Muscle of arm (tissue), 12 donors: ENCODE data around the gene ANXA5. TPM values are rescaled to one million over a fixed set of nuclear protein-coding genes. Genes with fewer than 3 reads are reported as not detected.

Experiments used
- DNase-seq: peaks from one replicate; pipeline ENCODE4 v3.0.0-alpha.2; 2013
- polyA plus RNA-seq, 12 donors: library from polyadenylated mRNA; unstranded; fragments of 120-200 nt; gene quantifications; one replicate each; pipeline ENCODE4 v1.2.1, GENCODE V29; 2013; ENCODE audit not compliant: insufficient read length in 12 of 12

Gene ANXA5
- polyA plus RNA-seq, 12 donors = 212 to 561 (median 375) TPM; not detected in 1

DNA sequence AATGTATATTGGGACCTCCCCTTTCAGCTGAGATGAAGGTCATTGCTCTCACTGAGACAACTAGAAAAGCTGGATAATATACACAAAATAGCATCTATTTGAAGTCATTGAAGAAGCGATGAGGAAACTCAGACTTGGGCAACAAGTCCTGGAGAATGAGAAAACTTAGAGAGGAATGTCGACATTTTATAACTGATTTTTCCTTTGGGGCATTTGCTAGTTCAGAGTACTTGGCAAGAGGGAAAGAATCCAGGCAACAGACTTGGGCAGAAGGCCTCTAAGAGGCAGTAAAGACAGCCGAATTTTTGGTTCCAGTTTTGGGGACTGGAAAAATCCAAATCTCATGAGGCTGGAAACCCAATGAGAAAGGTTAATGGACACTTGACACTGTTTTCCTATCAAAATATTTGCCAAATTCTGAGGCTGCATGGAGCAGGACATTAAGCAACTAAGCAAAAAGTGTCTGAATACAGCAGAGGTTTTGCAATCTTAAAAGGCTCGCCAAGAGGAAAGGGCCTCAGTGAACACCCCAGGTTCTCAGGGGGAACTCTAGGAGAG, 21.0 kb upstream of the ANXA5 start:
- no peak for DNase-seq

DNA sequence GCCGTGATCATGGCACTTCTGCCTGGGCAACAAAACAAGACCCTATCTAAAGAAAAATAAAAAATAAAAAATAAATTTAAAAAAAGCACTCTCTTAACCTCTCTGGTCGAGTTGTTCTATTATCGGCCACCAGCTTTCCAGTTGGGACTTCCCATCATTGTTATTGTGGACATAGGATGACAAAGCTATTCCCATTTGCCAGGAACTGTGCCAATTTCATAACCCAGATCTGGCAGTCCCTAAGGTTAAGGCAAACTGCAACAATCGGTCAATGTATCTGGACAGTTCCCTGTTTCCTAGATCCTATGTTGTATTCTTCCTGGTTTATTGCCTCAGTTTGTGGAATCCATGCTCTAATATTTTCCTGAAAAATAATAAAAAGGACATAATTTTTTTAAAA, 17.8 kb upstream of the ANXA5 start:
- no peak for DNase-seq

DNA sequence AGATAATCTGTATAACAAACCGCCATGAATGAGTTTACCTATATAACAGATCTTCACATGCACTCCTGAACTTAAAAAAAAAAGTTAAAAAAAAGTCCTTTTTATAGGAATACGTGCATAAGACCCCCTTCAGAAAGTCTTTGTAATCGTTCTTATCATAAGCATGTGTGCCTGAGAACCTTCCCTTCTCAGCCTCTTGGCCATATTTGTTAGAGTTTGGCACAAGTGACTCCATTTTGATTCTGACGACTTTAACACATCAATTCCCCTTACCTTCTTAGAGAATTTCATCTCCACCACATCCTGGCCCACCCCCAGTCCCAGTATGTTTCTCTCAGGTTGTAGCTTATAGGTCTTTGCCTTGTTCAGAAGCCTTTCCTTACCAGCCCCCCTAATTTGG, 16.0 kb upstream of the ANXA5 start:
- no peak for DNase-seq

DNA sequence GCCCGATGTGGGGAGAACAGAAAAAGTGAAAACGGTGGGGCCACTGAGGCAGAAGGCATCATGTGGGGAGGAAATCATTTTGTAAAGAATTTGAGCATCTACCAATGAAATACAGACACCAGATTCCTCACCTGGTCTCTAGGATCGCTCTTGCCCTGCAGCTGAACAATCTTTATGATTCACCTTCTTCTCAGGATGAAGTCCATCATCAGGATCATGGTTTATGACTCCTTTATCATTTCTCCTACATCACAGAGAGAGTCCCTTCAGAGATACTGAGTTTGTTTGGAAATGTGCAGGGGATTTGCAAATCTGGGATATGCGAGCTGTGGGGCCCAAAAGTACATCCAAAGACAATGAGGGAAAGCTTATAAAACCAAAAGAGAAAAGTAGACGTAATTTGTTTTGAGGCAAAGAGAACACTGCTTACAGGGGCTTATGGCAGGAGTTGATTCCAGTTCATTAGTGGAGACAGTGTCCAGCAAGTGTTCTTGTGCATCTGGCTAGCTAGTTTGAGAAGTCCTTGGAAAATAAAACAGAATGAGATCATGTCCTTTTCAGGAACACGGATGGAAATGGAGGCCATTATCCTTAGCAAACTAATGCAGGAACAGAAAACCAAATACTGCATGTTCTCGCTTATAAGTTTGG, 15.3 kb upstream of the ANXA5 start:
- peak; percentile 48 for DNase-seq

DNA sequence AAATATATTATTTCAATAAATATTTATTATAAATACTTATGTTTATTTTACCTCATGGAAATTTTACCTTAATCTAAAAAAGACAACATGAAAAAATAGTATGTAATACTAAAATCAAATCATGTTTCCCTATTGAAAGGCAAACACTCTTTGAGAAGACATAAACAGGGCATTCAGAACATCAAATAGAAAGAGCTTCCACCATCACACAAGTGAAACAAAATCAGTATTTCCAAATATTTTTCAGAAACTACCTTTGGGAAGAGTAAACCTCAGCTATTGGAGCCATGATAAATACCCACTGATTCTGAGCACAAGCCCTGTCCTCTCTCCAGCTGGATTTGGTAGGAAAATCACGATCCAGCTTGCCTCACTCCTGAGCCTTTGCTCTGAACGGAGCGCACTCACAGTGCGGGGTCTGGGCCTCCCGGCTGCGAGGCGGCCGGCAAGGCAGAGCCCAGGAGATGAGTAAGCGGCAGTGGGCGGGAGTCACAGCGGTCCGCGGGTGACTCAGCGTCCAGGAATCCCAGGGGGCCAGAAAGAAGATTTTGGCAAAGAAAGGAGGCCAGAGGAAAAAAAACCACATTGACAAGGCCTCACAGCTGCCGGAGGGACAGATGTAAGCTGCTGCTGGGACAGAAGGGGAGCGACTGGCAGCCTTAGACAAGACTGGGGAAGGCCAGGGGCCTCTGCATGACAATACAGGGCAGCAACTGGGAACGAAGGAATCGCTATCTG, 14.7 kb upstream of the ANXA5 start:
- DNase-seq = peak; percentile 84

DNA sequence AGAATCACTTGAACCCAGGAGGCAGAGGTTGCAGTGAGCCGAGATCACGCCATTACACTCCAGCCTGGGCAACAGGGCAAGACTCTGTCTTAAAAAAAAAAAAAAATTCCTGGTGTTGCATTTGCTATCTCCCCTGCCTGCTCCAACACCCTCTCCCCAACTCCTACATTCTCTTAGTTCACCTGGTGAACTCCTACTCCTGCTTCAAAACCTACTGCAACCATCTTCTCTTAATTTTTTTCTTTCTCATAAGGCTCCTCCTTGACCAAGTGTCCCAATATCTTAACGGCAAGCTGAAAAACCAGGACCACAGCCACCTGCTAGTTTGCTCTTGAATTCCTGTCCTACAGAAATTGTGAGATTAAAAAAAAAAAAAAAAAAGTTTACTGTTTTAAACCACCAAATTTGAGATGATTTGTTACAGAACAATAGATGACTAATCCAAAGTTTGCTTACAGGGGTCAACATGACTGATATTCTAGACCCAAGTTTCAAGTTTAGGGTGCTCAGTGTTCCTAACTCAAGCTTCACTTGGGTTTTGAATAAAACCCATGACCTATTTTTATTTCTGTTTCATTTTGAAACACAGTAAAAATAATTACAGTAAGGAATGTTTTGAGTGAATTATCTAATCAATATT, 13.1 kb upstream of the ANXA5 start:
- DNase-seq = no peak

DNA sequence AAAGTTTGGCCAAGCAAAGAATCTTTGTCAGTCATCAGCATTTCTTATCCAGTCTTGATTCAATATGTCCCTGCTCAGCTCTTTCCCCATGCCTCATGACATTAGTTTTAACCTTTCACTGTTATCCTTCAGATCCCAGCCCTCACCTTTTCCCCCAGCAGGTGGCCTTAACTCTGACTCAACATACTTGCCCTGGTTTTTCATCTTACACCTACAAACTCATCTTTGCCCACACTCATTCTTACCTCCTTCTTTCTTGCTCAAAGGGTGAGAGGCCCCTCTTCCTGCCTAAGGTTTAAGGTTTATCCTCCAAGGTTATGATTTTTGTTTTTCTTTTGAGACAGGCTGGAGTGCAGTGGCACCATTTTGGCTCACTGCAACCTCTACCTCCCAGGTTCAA, 10.6 kb upstream of the ANXA5 start:
- DNase-seq = no peak

DNA sequence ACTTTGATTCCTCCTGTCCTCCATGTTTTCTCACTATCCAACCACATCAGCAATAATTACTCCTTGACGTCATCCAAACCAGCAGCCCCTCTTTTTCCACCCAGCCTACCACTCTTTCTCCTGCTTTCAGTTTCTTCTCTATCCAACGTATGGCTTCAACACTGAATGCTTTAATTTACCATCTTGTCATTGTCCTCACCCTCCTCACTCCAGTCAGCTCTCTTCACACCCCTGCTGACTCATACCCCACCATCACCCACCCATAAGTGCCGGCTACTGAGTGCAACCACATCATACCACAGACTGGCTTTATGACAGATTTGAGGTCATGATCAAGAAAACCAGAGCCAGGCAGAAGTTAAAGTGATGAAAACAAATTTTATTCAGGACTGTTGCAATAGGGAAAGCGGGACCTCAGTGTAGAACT, 9.8 kb upstream of the ANXA5 start:
- DNase-seq = no peak

DNA sequence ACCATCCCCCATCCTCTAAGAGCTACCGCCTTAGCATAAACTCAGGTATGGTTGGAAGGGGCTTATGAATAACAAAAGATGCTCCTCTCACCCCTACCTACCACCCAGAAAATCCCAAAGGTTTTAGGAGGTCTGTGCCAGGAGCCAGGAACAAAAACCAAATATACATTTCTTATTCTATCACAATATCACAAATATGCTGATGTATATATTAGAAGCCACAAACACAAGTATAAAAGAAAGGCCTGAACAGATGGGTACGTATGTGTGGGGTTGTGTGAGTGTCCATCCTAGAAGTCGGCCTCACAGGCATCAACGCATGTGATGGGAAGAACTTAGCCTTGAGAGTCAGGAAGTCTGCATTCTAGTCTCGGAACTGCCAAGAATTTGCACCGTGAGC, 8.7 kb upstream of the ANXA5 start:
- DNase-seq = no peak

DNA sequence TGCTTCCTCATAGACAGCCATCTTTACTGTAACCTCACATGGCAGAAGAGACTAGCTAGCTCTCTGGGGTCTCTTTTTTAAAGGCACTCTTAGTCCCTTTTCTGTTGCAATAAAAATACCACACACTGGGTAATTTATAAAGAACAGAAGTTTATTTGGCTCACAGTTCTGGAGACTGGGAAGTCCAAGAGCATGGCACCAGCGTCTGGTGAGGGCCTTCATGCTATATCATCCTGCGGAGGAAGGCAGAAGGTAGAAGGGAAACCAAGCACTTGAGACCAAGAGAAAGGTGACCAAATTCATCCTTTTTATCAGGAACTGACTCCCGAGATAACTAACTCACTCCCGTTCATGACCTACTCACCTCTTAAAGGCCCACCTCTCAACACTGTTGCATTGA, 5.4 kb upstream of the ANXA5 start:
- no peak for DNase-seq

DNA sequence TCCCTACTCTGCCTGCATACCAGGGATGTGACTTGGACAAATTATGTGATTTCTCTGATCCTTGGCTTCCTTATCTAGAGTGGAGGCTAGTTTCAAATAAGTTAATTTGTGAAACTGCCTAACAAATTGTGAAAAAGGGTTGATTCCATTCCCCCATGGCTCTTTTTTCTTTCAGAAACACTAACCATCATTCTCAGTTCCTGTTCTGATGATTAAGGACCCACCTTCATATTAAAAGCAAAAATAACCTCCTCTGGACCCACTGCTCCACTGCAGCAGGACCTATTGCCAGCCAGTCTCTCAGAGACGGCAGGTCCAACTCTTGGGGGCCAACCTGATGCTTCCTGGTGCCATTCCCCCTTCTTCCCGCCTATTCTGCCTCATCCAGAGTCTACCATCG, 4.5 kb upstream of the ANXA5 start:
- DNase-seq = no peak

DNA sequence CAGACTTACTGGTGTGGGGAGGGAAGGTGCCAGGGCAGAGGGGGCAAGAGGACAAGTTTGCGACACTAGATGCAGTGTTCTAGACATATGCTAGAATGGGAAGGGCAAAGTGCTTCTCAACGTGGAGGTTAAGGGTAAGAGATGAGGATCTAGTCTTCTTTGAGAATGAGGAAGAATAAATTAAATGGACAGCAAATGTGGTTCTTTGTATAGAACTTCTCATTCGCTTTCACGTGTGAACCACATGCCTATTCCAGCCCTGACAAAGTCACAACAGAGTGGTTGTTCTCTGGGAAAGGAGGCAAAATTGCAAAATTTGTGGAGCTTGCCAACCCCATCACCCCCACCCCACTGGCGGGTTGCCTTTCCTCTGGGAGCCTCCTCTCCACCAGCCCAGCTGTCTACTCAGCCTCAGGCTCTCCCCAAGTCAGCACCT, 1.5 kb upstream of the ANXA5 start:
- DNase-seq = no peak

DNA sequence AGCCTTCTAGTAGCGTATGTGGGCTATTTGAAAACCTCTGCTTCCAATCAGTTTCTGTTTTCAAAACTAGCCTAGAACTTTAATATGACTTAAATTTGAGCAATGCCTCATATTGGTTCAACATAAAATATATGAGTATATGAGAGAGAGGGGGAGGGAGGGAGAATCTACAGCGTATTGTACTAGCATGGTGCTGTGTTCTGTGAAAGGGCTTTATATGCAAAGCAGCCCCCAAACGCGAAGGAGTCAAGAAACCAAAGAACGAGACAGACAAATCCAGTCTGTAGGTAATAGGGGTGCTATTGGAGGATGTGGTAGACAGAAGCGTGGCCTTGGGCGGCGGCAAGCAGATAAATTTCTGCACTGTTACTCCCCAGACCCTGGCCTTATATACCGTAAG, 784 bp upstream of the ANXA5 start:
- DNase-seq = no peak

DNA sequence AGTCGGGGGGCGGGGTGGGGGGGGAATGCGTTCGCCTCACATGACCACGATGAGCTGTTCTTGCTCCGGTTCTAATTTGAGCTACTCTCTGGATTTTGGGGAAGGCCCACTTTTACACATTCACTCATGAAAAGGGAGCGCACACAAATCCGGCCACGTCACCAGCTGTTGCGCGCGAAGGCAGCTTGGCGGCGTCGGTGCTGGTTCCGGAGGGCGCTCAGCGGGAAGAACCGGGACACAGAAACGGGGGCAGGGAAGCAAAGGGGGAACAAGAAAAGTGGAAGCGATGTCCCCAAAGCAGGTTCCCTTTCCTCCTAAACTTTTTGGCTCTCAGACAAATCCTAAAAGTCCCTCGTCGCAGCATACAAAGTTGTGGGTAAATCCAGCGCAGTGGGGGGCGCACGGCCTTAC, 605 bp downstream of the ANXA5 start:
- DNase-seq = peak; percentile 85

DNA sequence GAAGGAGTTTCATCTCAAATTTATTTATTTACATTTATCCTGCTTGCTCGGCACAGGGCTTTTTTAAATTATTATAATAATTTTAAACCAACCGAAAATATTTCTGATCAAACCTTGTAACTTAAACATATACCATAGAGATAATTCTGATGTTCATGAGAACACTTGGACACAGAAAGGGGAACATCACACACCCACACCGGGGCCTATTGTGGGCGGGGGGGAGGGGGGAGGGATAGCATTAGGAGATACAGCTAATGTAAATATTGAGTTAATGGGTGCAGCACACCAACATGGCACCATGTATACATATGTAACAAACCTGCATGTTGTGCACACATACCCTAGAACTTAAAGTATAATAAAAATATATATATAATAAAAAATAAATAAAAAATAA, 2.9 kb downstream of the ANXA5 start:
- DNase-seq = no peak

DNA sequence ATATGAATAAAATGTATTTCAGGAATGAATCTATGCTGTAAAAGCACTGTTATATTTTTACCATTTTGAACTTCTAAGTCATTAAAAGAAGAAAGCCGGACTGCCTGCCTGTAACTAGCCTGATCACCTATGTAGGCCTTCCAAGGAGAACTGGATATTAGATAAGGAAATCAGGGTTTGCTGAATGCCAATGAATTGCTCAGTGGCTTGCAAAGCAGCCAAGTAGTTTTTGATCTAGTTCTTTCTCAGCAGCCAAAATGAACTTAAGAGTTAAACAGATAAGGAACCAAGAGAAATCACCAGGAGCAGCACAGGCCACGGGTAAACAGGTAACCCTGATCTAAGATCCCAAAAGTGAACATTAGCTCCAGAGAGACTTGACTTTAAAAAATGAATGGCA, 3.3 kb downstream of the ANXA5 start:
- no peak for DNase-seq

DNA sequence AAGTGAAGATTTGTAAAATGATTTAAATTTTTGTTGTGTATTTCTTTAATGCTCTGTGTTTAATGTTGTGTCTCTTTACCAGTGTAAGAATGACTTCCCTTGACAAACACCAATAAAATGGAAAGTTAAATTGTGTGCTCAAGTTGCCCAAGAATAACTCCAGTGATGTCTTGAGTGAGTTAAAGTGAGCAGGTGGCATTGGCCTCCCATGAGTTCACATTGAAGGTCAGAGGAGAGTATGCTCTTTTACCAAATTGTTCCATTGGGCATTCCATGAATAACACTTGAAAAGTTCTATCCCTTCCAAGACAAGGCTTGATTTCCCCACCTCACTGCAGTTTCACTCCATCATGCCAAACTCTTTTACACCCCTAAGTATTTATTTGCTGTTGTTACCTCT, 4.5 kb downstream of the ANXA5 start:
- no peak for DNase-seq

DNA sequence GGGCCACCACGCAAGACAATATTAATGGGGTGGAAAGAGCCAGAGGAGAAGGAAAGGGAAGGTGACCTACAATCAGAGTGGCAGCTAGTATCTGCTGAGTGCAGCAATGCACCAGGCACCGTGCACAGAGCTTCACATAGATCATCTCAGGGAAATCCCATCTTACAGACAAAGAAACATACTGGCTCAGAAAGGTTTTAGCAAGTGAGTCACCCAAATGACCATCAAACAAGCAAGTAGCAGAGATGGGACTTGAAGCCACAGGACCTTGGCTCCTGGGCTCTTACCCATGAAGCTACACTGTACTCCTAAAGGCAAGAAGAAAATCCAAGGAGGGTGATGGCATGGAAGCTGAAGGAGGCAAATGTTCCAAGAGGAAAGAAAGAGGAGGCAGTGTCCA, 6.8 kb downstream of the ANXA5 start:
- no peak for DNase-seq

DNA sequence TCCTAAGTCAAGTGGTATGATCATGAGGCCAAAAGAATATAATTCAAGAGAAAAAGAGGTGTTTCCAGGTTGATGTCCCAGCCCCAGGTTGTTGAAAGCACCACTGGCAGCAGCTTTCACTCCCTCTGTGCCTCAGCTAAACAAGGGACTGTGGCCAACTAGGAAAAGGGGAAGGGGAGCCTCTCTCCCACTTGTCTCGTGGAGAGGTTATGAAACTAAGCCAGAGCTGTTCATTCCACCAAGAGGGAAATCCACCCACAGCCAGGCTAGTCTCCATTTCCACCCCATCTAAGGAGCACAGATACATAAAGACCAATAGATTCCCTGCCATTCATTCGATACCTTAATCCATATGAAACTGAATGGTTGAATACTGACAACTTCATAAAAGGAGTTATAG, 8.1 kb downstream of the ANXA5 start:
- no peak for DNase-seq

DNA sequence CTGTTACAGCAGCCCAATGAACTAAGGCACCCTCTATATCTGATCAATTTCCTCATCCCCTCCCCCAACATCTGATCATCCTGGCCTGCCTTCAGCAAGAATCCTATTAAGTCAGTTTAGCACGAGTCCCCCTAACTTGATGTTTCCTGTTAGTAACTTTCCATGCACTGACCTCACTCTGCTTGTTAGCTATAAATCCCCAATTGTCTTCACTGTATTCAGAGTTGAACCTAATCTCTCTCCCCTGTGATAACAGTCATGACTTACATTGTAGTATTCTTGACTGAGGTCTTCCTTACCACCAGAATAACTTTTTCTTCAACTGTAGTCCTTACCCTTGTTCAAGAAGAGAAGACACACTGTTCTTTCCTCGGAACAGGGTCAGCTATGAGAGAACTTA, 8.5 kb downstream of the ANXA5 start:
- DNase-seq = no peak

DNA sequence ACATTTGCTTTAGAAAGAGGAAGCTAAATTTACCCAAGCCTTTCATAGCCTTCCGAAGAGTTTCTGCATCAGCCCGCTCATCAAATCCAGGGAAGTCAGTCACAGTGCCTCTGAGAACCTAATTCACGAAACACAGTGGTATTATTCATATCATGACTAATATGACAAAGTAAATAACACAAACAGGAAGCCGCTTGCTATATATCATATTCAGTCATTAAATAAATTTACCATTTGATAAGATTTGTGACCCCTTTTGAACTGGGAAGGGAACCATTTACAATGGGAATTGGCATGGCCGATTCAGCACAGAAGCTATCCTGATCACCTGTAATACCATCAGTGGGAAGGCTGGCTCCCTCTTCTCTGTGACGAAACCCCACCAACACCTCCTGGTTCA, 10.5 kb downstream of the ANXA5 start:
- no peak for DNase-seq

DNA sequence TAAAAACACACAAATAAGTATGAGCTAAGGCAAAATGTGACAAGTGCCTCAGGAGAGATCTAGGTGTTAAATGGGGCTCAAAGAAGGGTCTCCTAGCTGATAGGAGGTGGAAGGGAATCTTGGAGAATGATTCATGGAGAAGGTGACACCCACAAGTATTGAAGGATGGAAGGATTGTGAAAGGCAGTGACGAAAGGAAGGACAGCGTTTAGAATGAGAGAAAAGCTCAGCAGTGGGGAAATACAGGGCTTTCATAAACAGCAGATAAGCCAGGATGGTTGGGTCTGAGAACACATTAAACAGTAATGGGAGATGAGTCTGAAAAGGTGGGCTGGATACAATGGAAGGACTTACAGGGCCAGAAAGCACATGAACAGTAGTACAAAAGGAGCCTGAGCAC, 11.5 kb downstream of the ANXA5 start:
- DNase-seq = no peak

DNA sequence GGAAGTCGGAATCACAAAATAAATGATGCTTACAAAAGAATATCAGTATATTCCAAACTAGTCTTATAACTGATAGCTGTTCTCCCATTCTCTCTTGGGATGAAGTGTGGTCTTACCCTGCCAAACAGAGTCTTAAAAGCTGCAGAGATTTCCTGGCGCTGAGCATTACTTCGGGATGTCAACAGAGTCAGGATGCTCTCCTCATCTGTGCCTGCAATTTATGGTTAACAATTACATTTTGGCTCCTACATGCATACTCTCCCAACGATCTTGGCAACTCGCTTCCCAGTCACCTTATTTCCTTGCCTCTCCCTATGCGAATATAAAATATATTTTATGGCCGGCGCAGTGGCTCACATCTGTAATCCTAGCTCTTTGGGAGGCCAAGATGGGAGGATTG, 12.2 kb downstream of the ANXA5 start:
- peak; percentile 67 for DNase-seq
